Astrocyte (in vitro differentiated cells and primary cell): ENCODE data around the gene ASIC4. TPM values are rescaled to one million over a fixed set of nuclear protein-coding genes. Genes with fewer than 3 reads are reported as not detected.

Experiments used
- DNase-seq: peaks from one replicate; pipeline ENCODE4 v3.0.0-alpha.2; 2010; ENCODE audit warnings: low read depth
- FAIRE-seq: peaks from 2 replicates; lab custom pipeline; 2011; peaks lifted over from hg19 to GRCh38; lab: Jason Lieb, UNC
- H2AFZ ChIP-seq: 2 replicates; pipeline ENCODE4 v1.6.0; 2012; ENCODE audit warnings: low read depth, low read length, inconsistent platforms
- H3K27ac ChIP-seq: 2 replicates; pipeline ENCODE4 v1.5.1; 2011; ENCODE audit warnings: low read depth, low read length, inconsistent platforms
- H3K27me3 ChIP-seq: 2 replicates; pipeline ENCODE4 v1.6.0; 2011; ENCODE audit warnings: low read length, inconsistent platforms; ENCODE audit not compliant: insufficient read depth
- H3K36me3 ChIP-seq: 2 replicates; pipeline ENCODE4 v1.5.1; 2011; ENCODE audit warnings: low read length, inconsistent platforms; ENCODE audit not compliant: insufficient read depth
- H3K4me1 ChIP-seq: 2 replicates; pipeline ENCODE4 v1.5.1; 2011; ENCODE audit warnings: low read length, inconsistent platforms; ENCODE audit not compliant: insufficient read depth
- H3K4me2 ChIP-seq: 2 replicates; pipeline ENCODE4 v1.6.0; 2012; ENCODE audit warnings: low read length, inconsistent platforms
- H3K4me3 ChIP-seq: 2 replicates; pipeline ENCODE4 v1.5.1; 2011; ENCODE audit warnings: low read depth, mild to moderate bottlenecking, low read length, inconsistent platforms; ENCODE audit not compliant: insufficient read depth
- H3K79me2 ChIP-seq: 2 replicates; pipeline ENCODE4 v1.6.0; 2012; ENCODE audit warnings: mild to moderate bottlenecking, low read length, inconsistent platforms; ENCODE audit not compliant: insufficient read depth
- H3K9ac ChIP-seq: 2 replicates; pipeline ENCODE4 v1.6.0; 2012; ENCODE audit warnings: mild to moderate bottlenecking, low read length, inconsistent platforms
- H3K9me3 ChIP-seq: 2 replicates; pipeline ENCODE4 v1.5.1; 2012; ENCODE audit warnings: low read depth, mild to moderate bottlenecking, low read length, inconsistent platforms; ENCODE audit not compliant: insufficient read depth
- H4K20me1 ChIP-seq: 2 replicates; pipeline ENCODE4 v1.6.0; 2012; ENCODE audit warnings: low read length, inconsistent platforms; ENCODE audit not compliant: insufficient read depth
- H3K27ac Mint-ChIP-seq: one replicate; pipeline ENCODE4 v1.8.0; 2021; ENCODE audit warnings: mild to moderate bottlenecking, mixed read lengths; ENCODE audit not compliant: unreplicated experiment
- H3K27me3 Mint-ChIP-seq: one replicate; pipeline ENCODE4 v1.8.0; 2021; ENCODE audit warnings: low read depth, mixed read lengths; ENCODE audit not compliant: unreplicated experiment
- H3K36me3 Mint-ChIP-seq: one replicate; pipeline ENCODE4 v1.8.0; 2021; ENCODE audit warnings: low read depth, mixed read lengths; ENCODE audit not compliant: unreplicated experiment
- H3K4me1 Mint-ChIP-seq: one replicate; pipeline ENCODE4 v1.8.0; 2021; ENCODE audit warnings: low read depth, mixed read lengths; ENCODE audit not compliant: unreplicated experiment
- H3K4me3 Mint-ChIP-seq: one replicate; pipeline ENCODE4 v1.8.0; 2021; ENCODE audit warnings: mild to moderate bottlenecking, moderate library complexity, mixed read lengths; ENCODE audit not compliant: unreplicated experiment
- H3K9me3 Mint-ChIP-seq: one replicate; pipeline ENCODE4 v1.8.0; 2021; ENCODE audit warnings: mild to moderate bottlenecking, mixed read lengths; ENCODE audit not compliant: unreplicated experiment
- CTCF ChIP-seq: IDR thresholded peaks from 2 replicates; pipeline ENCODE4 v1.5.1; 2011; ENCODE audit warnings: low read depth, mild to moderate bottlenecking, inconsistent platforms, low read length, moderate library complexity; ENCODE audit not compliant: insufficient read depth
- EZH2 ChIP-seq: IDR thresholded peaks from 2 replicates; pipeline ENCODE4 v1.6.1; 2012; ENCODE audit warnings: mild to moderate bottlenecking, low read length, inconsistent platforms; ENCODE audit not compliant: insufficient read depth
- total RNA-seq: library from RNA; stranded (reverse); gene quantifications from 2 replicates; pipeline ENCODE4 v1.2.1, GENCODE V29; 2021

ASIC4 gene
- total RNA-seq, 1 donor from 2014 or later = 0.39 TPM

GRCh38 chr2:219516888-219517287, 2.6 kb downstream of the ASIC4 start:
- H3K4me1 ChIP-seq = peaks cover 19% of the 10 kb centered on the region
- H3K4me2 ChIP-seq = no peak overlapping the region
- TF ChIP-seq EZH2 (no peak), CTCF (no peak)
- Mint-ChIP-seq H3K27ac (no peak overlapping the region), H3K36me3 (no peaks in the 10 kb centered on the region), H3K4me3 (no peak overlapping the region), H3K9me3 (no peaks in the 10 kb centered on the region), H3K4me1 (peaks cover 37% of the 10 kb centered on the region), H3K27me3 (peaks cover 45% of the 10 kb centered on the region)
- FAIRE-seq = no peak
- no peaks in the 10 kb centered on the region for H3K36me3 ChIP-seq
- H3K79me2 ChIP-seq = no peaks in the 10 kb centered on the region
- H3K9me3 ChIP-seq = no peaks in the 10 kb centered on the region
- DNase-seq = no peak
- no peak overlapping the region for H3K9ac ChIP-seq
- H3K27ac ChIP-seq = no peak overlapping the region
- H2AFZ ChIP-seq = no peak overlapping the region
- H3K4me3 ChIP-seq = no peak overlapping the region
- H4K20me1 ChIP-seq = no peaks in the 10 kb centered on the region
- H3K27me3 ChIP-seq = peaks cover 30% of the 10 kb centered on the region

- DNase-seq = no peak
- peak overlapping the region; percentile 11 for H3K4me3 Mint-ChIP-seq
- H3K4me1 Mint-ChIP-seq = peaks cover 40% of the 10 kb centered on the region
- H3K36me3 Mint-ChIP-seq = no peaks in the 10 kb centered on the region
- Histone ChIP-seq H3K27me3 (peaks cover 18% of the 10 kb centered on the region), H2AFZ (no peak overlapping the region), H4K20me1 (no peaks in the 10 kb centered on the region), H3K9me3 (no peaks in the 10 kb centered on the region), H3K79me2 (no peaks in the 10 kb centered on the region), H3K4me2 (no peak overlapping the region), H3K9ac (no peak overlapping the region), H3K4me1 (peaks cover 31% of the 10 kb centered on the region), H3K36me3 (no peaks in the 10 kb centered on the region), H3K4me3 (no peak overlapping the region), H3K27ac (no peak overlapping the region)
- H3K27ac Mint-ChIP-seq = no peak overlapping the region
- FAIRE-seq = no peak
- no peaks in the 10 kb centered on the region for H3K9me3 Mint-ChIP-seq
- TF ChIP-seq EZH2 = no peak
- no peak for TF ChIP-seq CTCF
- H3K27me3 Mint-ChIP-seq = peaks cover 38% of the 10 kb centered on the region
These were observed 3.9 kb downstream of the ASIC4 start for GRCh38 chr2:219517954-219518778.

GRCh38 chr2:219519526-219519916, 5.2 kb downstream of the ASIC4 start:
- Mint-ChIP-seq H3K36me3 (no peaks in the 10 kb centered on the region), H3K4me3 (no peak overlapping the region), H3K4me1 (peaks cover 33% of the 10 kb centered on the region), H3K27me3 (peaks cover 34% of the 10 kb centered on the region), H3K27ac (no peak overlapping the region), H3K9me3 (no peaks in the 10 kb centered on the region)
- Histone ChIP-seq H3K9me3 (no peaks in the 10 kb centered on the region), H3K27me3 (peaks cover 4% of the 10 kb centered on the region), H3K4me2 (no peak overlapping the region), H2AFZ (no peak overlapping the region), H4K20me1 (no peaks in the 10 kb centered on the region), H3K4me1 (peaks cover 30% of the 10 kb centered on the region), H3K36me3 (no peaks in the 10 kb centered on the region), H3K79me2 (no peaks in the 10 kb centered on the region), H3K27ac (no peak overlapping the region), H3K9ac (no peak overlapping the region), H3K4me3 (no peak overlapping the region)
- no peak for DNase-seq
- no peak for TF ChIP-seq CTCF
- no peak for TF ChIP-seq EZH2
- FAIRE-seq = no peak
